Memory B cell (primary cell): ENCODE measurements around the gene GNG7.

Source experiments
- ATAC-seq: fragments of 150-1000 bp; cut with Tn5 transposase; 2 replicates; pipeline ENCODE4 v1.10.0; 2021; ENCODE audit warnings: low read depth, mild to moderate bottlenecking, moderate library complexity
- DNase-seq, 2 donors: peaks; one replicate each; pipeline ENCODE4 v3.0.0; 2022; ENCODE audit warnings: low spot score in 2 of 2
- H3K27ac Mint-ChIP-seq: one replicate; pipeline ENCODE4 v1.8.0; 2022; ENCODE audit warnings: mild to moderate bottlenecking, moderate library complexity, mixed read lengths
- H3K27me3 Mint-ChIP-seq: one replicate; pipeline ENCODE4 v1.8.0; 2022; ENCODE audit warnings: mixed read lengths
- H3K36me3 Mint-ChIP-seq: one replicate; pipeline ENCODE4 v1.8.0; 2022; ENCODE audit warnings: mild to moderate bottlenecking, mixed read lengths
- H3K4me1 Mint-ChIP-seq: one replicate; pipeline ENCODE4 v1.8.0; 2022; ENCODE audit warnings: mixed read lengths
- H3K4me3 Mint-ChIP-seq: one replicate; pipeline ENCODE4 v1.8.0; 2022; ENCODE audit warnings: mild to moderate bottlenecking, moderate library complexity, mixed read lengths
- H3K9me3 Mint-ChIP-seq: one replicate; pipeline ENCODE4 v1.8.0; 2022; ENCODE audit warnings: mixed read lengths

Gene GNG7

DNA sequence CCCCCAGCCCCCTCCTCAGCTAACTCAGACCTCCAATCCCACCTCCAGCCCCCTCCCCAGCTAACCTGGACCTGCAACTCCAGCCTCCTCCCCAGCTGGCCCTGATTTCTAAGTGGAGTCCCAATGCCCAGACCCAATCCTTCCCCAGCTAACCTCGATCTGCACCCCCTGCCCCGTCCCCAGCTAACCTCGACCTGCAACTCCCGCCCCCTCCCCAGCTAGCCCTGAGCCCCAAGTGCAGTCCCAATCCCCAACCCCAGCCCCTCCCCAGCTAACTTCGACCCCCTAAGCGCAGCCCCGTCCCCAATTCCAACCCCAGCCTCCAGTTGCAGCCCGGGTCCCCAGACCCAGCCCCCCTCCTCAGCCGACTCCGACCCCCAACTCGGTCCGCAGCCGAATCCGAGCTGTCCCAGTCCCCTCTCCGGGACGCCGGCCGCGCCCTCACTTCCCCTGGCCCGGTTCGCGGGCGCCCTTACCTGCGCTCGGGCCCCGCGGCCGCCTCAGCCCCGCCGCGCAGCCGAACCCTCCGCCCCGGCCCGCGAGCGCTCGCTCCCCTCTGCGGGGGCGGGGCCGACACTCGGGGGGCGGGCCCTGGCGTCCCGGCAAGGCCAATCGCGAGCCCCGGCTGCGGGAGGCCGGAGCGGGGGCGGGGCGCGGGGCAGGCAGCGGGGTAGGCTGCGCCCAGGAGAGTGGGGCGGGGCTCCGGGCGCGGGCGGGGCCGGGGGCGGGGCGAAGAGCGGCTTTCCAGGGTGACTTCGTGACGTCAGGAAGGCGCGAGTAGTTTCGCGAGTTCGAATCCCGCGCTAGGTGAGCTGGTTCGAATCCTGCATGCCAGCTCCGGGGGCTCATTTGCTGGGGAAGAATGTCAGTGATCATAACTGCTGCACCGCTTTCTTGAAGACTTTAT is at the start of gene GNG7:
Gene GNG7, minus strand, starts transcription at position 525 of the 907 bp plus-strand sequence. CDS start 182,006 bp downstream, outside the sequence.
- DNase-seq = peak; percentile 97 to 99
- H3K27ac Mint-ChIP-seq = peak within 1 kb of the TSS; percentile 98
- H3K27me3 Mint-ChIP-seq = no peaks in the 10 kb centered on the region
- peak; percentile 83 for ATAC-seq
- H3K36me3 Mint-ChIP-seq = peaks cover 17% of the 10 kb centered on the region
- H3K4me1 Mint-ChIP-seq = peaks cover 34% of the 10 kb centered on the region
- H3K4me3 Mint-ChIP-seq = peak within 1 kb of the TSS; percentile 97
- no peaks in the 10 kb centered on the region for H3K9me3 Mint-ChIP-seq

DNA sequence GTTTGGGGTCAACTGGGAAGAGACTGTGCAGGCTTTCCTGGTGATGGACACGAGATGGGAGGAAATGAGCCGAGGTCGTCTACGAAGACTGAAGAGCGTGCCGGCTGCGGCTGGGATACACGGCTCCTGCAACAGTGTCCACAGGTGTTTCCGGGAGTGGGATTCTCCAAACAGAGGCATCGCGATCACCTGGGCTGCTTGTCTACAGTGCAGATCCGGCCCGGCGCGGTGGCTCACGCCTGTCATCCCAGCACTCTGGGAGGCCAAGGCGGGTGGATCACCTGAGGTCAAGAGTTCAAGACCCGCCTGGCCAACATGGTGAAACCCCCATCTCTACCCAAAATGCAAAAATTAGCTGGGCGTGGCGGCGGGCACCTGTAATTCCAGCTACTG is 48.9 kb upstream of the GNG7 start:
- Mint-ChIP-seq H3K4me3 (no peak overlapping the region), H3K36me3 (peaks cover 4% of the 10 kb centered on the region), H3K9me3 (no peaks in the 10 kb centered on the region), H3K27me3 (no peaks in the 10 kb centered on the region), H3K4me1 (peaks cover 6% of the 10 kb centered on the region), H3K27ac (no peak overlapping the region)
- ATAC-seq = no peak
- no peak for DNase-seq

DNA sequence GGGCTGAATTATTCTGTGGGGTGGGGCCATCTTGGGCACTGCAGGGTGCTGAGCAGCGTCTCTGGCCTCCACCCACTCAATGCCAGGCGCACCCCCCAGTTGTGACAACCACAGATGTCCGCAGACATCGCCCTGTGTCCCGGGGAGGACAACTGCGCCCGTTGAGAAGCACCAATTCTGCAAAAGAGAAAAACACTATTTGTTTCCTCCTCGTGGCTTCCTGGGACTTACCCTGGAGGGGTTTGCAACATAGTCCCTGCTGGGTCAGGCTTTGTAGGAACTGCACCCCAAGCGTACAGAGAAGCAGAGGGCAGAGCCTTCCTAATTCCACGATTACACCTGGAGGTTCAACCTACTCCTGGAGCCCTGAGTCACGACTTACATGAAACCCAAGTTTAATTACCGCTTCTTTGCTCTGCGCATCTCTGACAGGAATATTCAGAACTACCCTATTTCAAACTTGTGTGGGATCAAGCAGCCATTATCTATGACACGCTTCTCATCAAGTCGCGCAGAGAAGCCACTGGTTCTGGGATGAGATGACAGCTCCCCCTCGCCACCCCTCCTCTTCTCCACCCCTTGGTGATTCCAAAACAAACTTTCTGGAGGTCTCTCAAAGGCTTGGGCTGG is 48.4 kb upstream of the GNG7 start:
- ATAC-seq (no peak), DNase-seq (no peak)
- Mint-ChIP-seq H3K36me3 (peaks cover 4% of the 10 kb centered on the region), H3K27ac (no peak overlapping the region), H3K4me3 (no peak overlapping the region), H3K27me3 (no peaks in the 10 kb centered on the region), H3K4me1 (peaks cover 6% of the 10 kb centered on the region), H3K9me3 (no peaks in the 10 kb centered on the region)

DNA sequence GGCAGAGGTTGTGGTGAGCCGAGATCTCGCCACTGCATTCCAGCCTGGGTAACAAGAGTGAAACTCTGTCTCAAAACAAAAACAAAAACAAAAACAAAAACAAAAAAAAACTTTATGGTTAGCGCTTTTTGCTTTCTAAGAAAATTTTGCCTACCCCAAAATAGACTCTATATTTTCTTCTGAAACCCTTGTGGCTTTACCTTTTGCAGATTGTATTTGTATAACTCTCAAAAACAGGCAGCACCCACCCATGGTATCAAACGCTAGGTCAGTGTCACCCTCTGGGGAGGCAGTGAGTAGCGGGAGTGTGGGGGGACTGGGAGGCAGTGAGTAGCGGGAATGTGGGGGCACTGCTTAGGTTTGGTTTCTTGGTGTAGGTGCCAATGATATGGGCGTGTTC is 44.9 kb upstream of the GNG7 start:
- H3K9me3 Mint-ChIP-seq = no peaks in the 10 kb centered on the region
- H3K4me3 Mint-ChIP-seq = no peak overlapping the region
- H3K27me3 Mint-ChIP-seq = no peaks in the 10 kb centered on the region
- no peak overlapping the region for H3K27ac Mint-ChIP-seq
- peaks cover 6% of the 10 kb centered on the region for H3K4me1 Mint-ChIP-seq
- no peaks in the 10 kb centered on the region for H3K36me3 Mint-ChIP-seq
- no peak for DNase-seq
- no peak for ATAC-seq

DNA sequence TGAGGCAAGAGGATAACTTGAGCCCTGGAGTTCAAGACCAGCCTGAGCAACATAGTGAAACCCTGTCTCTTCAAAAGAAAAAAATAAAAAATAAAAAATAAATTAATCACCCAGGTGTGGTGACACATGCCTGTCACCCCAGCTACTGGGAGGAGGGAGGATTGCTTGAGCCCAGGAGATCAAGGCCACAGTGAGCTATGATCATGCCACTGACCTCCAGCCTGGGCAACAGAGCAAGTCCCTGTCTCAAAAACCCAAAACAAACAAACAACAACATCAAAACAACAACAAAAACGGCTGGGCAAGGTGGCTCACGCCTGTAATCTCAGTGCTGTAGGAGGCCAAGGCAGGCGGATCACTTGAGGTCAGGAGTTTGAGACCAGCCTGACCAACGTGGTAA is 41.6 kb upstream of the GNG7 start:
- H3K36me3 Mint-ChIP-seq = no peaks in the 10 kb centered on the region
- no peak overlapping the region for H3K4me3 Mint-ChIP-seq
- DNase-seq (no peak), ATAC-seq (no peak)
- peaks cover 12% of the 10 kb centered on the region for H3K4me1 Mint-ChIP-seq
- H3K9me3 Mint-ChIP-seq = no peaks in the 10 kb centered on the region
- H3K27me3 Mint-ChIP-seq = no peaks in the 10 kb centered on the region
- H3K27ac Mint-ChIP-seq = no peak overlapping the region

DNA sequence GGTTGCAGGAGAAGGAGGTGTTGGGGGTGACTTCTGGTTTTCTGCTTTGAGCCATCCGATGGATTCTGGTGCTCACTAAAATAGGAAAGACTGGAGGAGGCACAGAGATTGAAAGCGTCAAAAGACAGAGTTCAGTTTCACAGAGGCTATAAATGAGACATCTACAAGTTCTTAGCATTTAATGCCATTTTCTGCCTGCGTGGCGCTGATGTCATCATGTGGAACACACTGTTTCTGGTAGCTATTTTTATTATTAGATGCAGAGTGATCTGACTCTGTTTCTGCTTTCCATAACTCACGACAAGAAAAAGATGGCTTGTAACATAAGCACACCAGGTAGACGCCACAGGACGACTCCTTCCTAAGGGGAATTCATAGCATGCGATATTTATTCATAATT is 40.6 kb upstream of the GNG7 start:
- ATAC-seq = no peak
- no peak for DNase-seq
- Mint-ChIP-seq H3K27me3 (no peaks in the 10 kb centered on the region), H3K27ac (no peak overlapping the region), H3K4me1 (peaks cover 15% of the 10 kb centered on the region), H3K36me3 (no peaks in the 10 kb centered on the region), H3K9me3 (no peaks in the 10 kb centered on the region), H3K4me3 (no peak overlapping the region)

DNA sequence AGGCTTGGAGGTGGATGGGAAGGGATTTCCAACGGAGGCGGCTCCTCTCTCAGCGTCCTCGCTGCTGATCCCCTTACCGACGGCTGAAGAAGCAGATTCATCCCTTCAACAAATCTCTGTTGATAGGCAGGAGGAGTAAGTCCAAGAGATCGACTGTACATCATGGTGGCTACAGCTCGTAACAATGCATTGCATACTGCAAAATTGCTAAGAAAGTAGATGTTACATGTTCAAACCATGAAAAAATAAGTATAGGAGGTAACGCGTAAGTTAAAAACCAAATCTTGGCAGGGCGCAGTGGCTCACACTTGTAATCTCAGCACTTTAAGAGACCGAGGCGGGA is 37.8 kb upstream of the GNG7 start:
- Mint-ChIP-seq H3K4me1 (peaks cover 20% of the 10 kb centered on the region), H3K4me3 (peak overlapping the region; percentile 85), H3K27me3 (no peaks in the 10 kb centered on the region), H3K36me3 (peaks cover 16% of the 10 kb centered on the region), H3K9me3 (no peaks in the 10 kb centered on the region), H3K27ac (peak overlapping the region; percentile 60)
- no peak for DNase-seq
- no peak for ATAC-seq

DNA sequence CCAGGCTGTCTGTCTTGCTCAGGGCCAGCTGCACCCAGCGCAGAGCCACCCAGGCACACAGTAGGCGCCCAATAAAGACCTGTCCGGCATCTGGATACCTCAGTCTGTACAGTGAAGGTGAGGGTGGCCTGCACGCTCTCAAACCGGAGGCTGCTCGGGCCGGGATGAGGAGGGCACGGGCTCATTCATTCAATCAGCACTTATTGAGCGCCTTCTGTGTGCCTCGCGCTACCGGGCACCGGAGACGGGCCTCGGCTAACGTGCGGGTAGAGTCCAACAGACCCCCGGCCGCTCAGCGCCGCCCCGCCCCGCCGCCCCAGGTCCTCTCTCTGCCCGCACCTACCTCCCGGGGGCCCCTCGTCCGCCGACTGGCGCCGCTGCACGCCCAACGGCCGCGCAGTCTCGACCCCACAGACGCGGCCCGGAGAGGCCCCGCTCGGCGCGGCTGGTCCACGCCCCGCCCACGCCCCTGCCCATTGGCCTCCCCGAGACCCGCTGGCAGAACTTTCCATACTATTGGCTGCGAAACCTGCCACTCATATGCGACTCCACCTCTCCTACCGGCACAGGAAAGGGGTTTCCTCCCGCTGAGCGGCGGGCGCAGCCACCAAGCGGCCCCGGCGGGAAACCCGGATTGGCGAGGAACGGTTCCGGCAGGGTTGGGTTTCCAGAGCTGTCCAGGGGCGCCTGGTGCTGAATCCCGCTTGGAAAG is 37.3 kb upstream of the GNG7 start, which contains the start of gene SLC39A3:
Gene SLC39A3, minus strand, starts transcription at position 416 of the 712 bp plus-strand sequence. CDS start 2,760 bp downstream, outside the sequence.
- no peaks in the 10 kb centered on the region for H3K27me3 Mint-ChIP-seq
- DNase-seq = peak; percentile 98 to 99
- peaks cover 18% of the 10 kb centered on the region for H3K36me3 Mint-ChIP-seq
- H3K4me3 Mint-ChIP-seq = peak within 1 kb of the TSS; percentile 85
- H3K9me3 Mint-ChIP-seq = no peaks in the 10 kb centered on the region
- ATAC-seq = peak; percentile 98
- peaks cover 22% of the 10 kb centered on the region for H3K4me1 Mint-ChIP-seq
- H3K27ac Mint-ChIP-seq = peak within 1 kb of the TSS; percentile 66

DNA sequence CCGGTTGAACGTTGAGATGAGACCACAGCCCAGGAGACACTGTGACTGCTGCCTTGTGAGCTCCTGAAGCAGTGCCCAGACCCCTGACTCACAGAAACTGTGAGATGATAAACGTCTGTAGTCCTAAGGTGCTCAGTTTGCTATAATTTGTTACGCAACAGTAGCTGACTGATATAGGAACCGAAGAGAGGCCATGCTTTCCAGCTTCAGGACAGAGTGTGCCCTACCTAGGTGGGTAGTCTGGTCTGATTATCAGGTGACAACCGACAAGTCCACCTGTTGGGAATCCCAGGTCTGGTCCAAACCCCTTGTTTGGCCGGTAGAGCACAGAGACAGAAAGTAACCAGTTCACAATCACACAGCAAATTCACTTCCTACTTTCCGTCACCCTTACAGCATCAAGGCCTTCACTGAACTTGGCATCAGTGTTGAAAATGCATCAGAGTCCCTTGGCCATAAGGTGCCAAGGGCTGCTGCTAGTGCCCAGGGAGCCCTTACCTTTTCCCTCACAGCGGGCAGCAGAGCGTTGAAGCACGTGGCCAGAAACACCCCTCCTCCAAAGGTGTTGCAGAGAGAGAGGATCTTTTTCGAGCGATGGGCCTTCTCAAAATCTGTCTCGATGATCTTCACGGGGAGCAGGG is 34.2 kb upstream of the GNG7 start:
- peaks cover 34% of the 10 kb centered on the region for H3K4me1 Mint-ChIP-seq
- no peaks in the 10 kb centered on the region for H3K27me3 Mint-ChIP-seq
- DNase-seq (no peak), ATAC-seq (no peak)
- no peak overlapping the region for H3K27ac Mint-ChIP-seq
- H3K4me3 Mint-ChIP-seq = no peak overlapping the region
- H3K36me3 Mint-ChIP-seq = peaks cover 28% of the 10 kb centered on the region
- no peaks in the 10 kb centered on the region for H3K9me3 Mint-ChIP-seq

DNA sequence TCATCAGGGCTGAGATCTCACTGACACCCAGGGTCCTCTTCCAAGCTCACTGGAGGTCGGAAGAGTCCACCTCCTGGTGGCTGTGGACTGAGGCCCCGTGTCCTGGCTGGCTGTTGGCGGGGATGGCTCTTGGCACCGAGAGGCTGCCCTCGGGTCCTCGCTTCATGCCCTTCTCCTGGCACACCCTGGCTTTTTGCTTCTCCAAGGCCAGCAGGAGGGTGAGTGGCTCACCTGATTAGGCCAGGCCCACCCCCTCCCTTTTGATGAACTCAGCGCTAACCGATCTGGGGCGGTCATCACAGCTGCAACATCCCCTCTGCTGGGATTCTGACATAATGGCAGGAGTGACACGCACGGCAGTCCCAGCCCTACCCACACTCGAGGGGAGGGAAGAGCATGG is 32.9 kb upstream of the GNG7 start:
- Mint-ChIP-seq H3K9me3 (no peaks in the 10 kb centered on the region), H3K27me3 (no peaks in the 10 kb centered on the region), H3K4me1 (peaks cover 37% of the 10 kb centered on the region), H3K27ac (no peak overlapping the region), H3K36me3 (peaks cover 29% of the 10 kb centered on the region), H3K4me3 (no peak overlapping the region)
- DNase-seq (no peak), ATAC-seq (no peak)

DNA sequence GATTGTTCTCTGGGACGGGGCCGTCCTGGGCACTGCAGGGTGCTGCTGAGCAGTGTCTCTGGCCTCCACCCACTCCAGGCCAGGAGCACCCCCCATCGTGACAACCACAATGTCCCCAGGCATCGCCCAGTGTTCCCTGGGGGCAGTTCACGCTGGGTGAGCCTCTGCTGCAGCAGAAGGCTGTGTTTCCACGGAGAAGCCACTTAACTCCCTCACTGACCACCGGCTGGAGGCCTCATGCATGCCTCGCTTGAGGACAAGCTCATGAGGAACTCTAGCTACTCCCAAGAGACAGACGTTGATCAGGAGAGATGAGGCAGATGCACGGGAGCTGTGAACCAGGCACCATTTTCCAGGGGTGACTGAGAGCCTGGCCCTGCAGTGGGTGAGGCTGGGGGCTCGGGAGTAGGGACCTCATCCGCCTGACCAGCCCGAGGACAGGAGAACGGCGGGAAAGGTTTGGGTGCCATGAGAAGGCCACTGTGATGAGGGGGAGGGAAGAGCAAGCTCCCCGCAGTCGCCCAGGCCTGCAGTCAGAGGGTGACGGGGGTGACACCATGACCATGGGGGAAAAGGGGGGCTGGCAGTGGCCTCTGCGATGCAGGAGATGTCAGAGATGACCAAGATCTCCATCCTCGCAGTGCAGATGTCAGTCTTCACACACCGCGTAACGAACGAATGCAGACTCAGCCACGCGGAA is 32.2 kb upstream of the GNG7 start:
- H3K4me1 Mint-ChIP-seq = peaks cover 34% of the 10 kb centered on the region
- no peak overlapping the region for H3K27ac Mint-ChIP-seq
- no peaks in the 10 kb centered on the region for H3K27me3 Mint-ChIP-seq
- peaks cover 29% of the 10 kb centered on the region for H3K36me3 Mint-ChIP-seq
- no peak for ATAC-seq
- H3K9me3 Mint-ChIP-seq = no peaks in the 10 kb centered on the region
- DNase-seq = no peak
- peak overlapping the region; percentile 24 for H3K4me3 Mint-ChIP-seq

DNA sequence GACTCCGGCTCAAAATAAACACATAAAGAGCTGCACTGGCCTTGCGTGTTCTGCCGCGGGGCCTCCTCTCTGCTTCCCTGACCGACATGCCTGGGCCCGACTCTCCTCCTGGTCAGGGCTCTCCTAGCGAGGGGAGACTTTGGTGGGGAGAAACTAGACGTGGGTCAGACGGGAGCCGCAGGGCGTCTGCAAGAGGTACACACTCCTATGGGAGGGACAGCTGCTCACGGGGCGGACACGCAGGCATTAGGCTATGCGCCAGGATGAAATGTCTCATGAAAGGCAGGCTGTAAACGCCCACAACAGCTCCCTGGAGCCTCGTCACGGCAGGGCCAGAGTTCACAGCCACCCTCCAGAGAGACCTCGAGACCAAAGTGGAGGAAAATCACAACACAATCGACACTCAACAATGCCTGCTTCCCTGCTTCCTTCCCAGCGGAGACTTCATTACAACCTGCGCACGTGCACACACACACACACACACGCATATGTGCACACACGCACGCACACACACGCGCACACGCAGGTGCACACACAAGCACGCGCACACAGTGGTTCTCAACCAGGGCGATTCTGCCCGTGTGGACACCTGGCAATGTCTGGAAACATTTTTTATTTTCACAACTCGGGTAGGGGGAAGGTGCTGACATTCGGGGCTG is 31.6 kb upstream of the GNG7 start:
- no peak overlapping the region for H3K4me3 Mint-ChIP-seq
- ATAC-seq = no peak
- no peaks in the 10 kb centered on the region for H3K27me3 Mint-ChIP-seq
- H3K4me1 Mint-ChIP-seq = peaks cover 31% of the 10 kb centered on the region
- no peaks in the 10 kb centered on the region for H3K9me3 Mint-ChIP-seq
- no peak overlapping the region for H3K27ac Mint-ChIP-seq
- peaks cover 29% of the 10 kb centered on the region for H3K36me3 Mint-ChIP-seq
- no peak for DNase-seq

DNA sequence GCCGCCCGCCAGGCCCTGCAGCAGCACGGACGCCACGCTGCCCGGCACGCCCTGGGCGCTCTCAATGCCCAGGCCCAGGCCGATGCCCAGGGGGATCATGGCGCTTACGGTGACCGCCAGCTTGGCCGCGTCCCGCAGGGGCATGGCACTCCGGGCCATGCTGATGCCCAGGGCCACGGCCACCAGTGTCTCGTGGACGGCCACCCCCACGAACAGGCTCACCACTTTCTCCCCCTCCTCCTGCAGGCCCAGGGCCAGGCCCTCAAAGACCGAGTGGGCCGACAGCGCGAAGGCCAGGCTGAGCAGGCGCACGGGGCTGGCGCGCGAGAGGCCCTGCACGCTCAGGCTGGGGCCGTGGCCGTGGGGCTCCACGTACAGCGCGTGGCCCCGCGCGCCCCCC is 30.4 kb upstream of the GNG7 start:
- no peak overlapping the region for H3K27ac Mint-ChIP-seq
- no peaks in the 10 kb centered on the region for H3K27me3 Mint-ChIP-seq
- H3K36me3 Mint-ChIP-seq = peaks cover 29% of the 10 kb centered on the region
- H3K4me1 Mint-ChIP-seq = peaks cover 31% of the 10 kb centered on the region
- ATAC-seq (no peak), DNase-seq (no peak)
- no peak overlapping the region for H3K4me3 Mint-ChIP-seq
- H3K9me3 Mint-ChIP-seq = no peaks in the 10 kb centered on the region
